HL-60 (cell line): ENCODE data around the gene IL4.

Source experiments
- DNase-seq, 2 experiments: peaks; one replicate each; pipeline ENCODE4 v3.0.0-alpha.2; 2010 to 2020; ENCODE audit warnings: low read depth in 1 of 2, low spot score in 1 of 2
- H3K27ac ChIP-seq: fragments of 250-450 bp; sonication (Bioruptor Pico); replicated peaks from 2 replicates; pipeline ENCODE4 v1.5.1; 2020; ENCODE audit warnings: mild to moderate bottlenecking, moderate library complexity
- H3K27me3 ChIP-seq: fragments of 250-450 bp; sonication (Bioruptor Pico); 2 replicates; pipeline ENCODE4 v1.5.1; 2021; ENCODE audit warnings: mild to moderate bottlenecking, moderate library complexity; ENCODE audit not compliant: insufficient read depth, poor library complexity, severe bottlenecking
- H3K4me3 ChIP-seq: replicated peaks from 2 replicates; pipeline ENCODE4 v1.5.1; 2011; ENCODE audit warnings: mild to moderate bottlenecking, control low read depth, low read length; ENCODE audit not compliant: insufficient read depth
- GABPA ChIP-seq: IDR thresholded peaks from 2 replicates; pipeline ENCODE4 v1.6.1; 2012; ENCODE audit warnings: low read depth
- POLR2AphosphoS5 ChIP-seq: IDR thresholded peaks from 2 replicates; pipeline ENCODE4 v1.6.1; 2012; ENCODE audit warnings: low read depth
- REST ChIP-seq: IDR thresholded peaks from 2 replicates; pipeline ENCODE4 v1.6.1; 2012; ENCODE audit warnings: low read depth; ENCODE audit not compliant: insufficient replicate concordance
- SPI1 ChIP-seq: IDR thresholded peaks from 2 replicates; pipeline ENCODE4 v1.6.1; 2012; ENCODE audit warnings: low read depth, mild to moderate bottlenecking, borderline replicate concordance
- TF ChIP-seq, protein P1 (sequence below): IDR thresholded peaks from one replicate; pipeline ENCODE4 v1.5.1; 2011; ENCODE audit warnings: low read length, control low read depth, inconsistent platforms; ENCODE audit not compliant: insufficient read depth

Gene IL4

DNA sequence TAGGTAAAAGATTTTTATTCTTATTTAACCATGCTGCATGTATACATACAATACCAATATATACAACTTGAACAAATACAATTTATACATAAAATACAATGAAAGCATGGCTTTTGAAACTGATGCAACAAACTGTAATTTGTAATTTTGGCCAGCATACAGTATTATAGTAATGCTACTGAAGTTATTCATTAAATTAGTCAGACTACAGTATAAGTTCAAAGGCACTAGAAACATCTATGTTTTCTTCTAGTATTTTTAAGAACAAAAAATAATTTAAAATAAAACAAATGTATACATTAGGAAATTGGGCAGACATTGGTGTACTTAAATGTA, 18.8 kb downstream of the IL4 start:
- no peak for TF ChIP-seq POLR2AphosphoS5
- no peak for TF ChIP-seq REST
- TF ChIP-seq SPI1, result no peak
- TF ChIP-seq, protein P1, sequence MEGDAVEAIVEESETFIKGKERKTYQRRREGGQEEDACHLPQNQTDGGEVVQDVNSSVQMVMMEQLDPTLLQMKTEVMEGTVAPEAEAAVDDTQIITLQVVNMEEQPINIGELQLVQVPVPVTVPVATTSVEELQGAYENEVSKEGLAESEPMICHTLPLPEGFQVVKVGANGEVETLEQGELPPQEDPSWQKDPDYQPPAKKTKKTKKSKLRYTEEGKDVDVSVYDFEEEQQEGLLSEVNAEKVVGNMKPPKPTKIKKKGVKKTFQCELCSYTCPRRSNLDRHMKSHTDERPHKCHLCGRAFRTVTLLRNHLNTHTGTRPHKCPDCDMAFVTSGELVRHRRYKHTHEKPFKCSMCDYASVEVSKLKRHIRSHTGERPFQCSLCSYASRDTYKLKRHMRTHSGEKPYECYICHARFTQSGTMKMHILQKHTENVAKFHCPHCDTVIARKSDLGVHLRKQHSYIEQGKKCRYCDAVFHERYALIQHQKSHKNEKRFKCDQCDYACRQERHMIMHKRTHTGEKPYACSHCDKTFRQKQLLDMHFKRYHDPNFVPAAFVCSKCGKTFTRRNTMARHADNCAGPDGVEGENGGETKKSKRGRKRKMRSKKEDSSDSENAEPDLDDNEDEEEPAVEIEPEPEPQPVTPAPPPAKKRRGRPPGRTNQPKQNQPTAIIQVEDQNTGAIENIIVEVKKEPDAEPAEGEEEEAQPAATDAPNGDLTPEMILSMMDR, result no peak
- TF ChIP-seq GABPA, result no peak
- no peak overlapping the region for H3K27ac ChIP-seq
- no peak for DNase-seq
- no peaks in the 10 kb centered on the region for H3K27me3 ChIP-seq
- H3K4me3 ChIP-seq, result no peak overlapping the region

- Histone ChIP-seq H3K27me3 (no peaks in the 10 kb centered on the region), H3K27ac (no peak overlapping the region), H3K4me3 (no peak overlapping the region)
- TF ChIP-seq SPI1 (no peak), GABPA (no peak), POLR2AphosphoS5 (no peak), REST (no peak)
- TF ChIP-seq, protein P1, result no peak
- no peak for DNase-seq
Observed at GRCh38 chr5:132695956-132696355, 22.2 kb downstream of the IL4 start.

DNA sequence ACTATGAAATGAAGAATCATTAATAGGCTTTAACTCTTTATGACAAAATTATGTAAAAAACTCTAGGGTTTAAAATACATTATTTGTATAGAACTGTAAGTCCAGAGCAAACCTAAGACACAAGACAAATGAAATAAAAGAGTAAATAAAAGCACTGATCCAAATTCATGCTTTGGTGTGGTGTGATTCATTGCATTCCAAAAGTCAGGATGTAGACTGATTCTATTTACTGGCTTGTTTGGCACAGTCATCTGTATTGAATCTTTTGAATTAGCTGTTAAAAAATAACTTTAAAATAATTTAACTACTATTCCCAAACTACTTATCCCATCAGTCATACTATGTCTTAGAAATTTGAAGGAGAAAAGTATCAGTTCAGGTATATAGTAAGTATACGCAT, 31.1 kb downstream of the IL4 start:
- DNase-seq, result no peak
- Histone ChIP-seq H3K4me3 (no peak overlapping the region), H3K27ac (no peak overlapping the region), H3K27me3 (no peaks in the 10 kb centered on the region)
- TF ChIP-seq GABPA (no peak), REST (no peak), SPI1 (no peak), POLR2AphosphoS5 (no peak)
- TF ChIP-seq, protein P1, result no peak
